HepG2 (cell line): ENCODE data around the gene ING5. TPM values are rescaled to one million over a fixed set of nuclear protein-coding genes. Genes with fewer than 3 reads are reported as not detected.

Source experiments
- IKZF1 ChIP-seq: fragments of 450-650 bp; IDR thresholded peaks from 2 replicates; pipeline ENCODE4 v1.7.1; 2016
- NCOA2 ChIP-seq: sonication (generic); formaldehyde crosslinking; IDR thresholded peaks from 2 replicates; pipeline ENCODE4 v1.8.0; 2022; ENCODE audit warnings: inconsistent platforms
- NCOA5 ChIP-seq: sonication (generic); formaldehyde crosslinking; IDR thresholded peaks from 2 replicates; pipeline ENCODE4 v1.4.0; 2020; ENCODE audit warnings: missing genetic modification reagents
- PAX8 ChIP-seq: sonication (generic); formaldehyde crosslinking; IDR thresholded peaks from 2 replicates; pipeline ENCODE4 v1.8.0; 2022; ENCODE audit warnings: mild to moderate bottlenecking, missing genetic modification reagents, borderline replicate concordance
- YY1 ChIP-seq: IDR thresholded peaks from 2 replicates; pipeline ENCODE4 v1.6.1; 2011; ENCODE audit warnings: low read length, low read depth, moderate library complexity, mild to moderate bottlenecking; ENCODE audit not compliant: insufficient read depth, insufficient replicate concordance
- ZBTB1 ChIP-seq: sonication (generic); formaldehyde crosslinking; IDR thresholded peaks from 2 replicates; pipeline ENCODE4 v1.4.0; 2020; ENCODE audit warnings: missing genetic modification reagents, borderline replicate concordance
- ZFY ChIP-seq: sonication (generic); formaldehyde crosslinking; IDR thresholded peaks from 2 replicates; pipeline ENCODE4 v1.4.0; 2020; ENCODE audit warnings: missing genetic modification reagents
- ZFYVE20 ChIP-seq: sonication (generic); formaldehyde crosslinking; IDR thresholded peaks from 2 replicates; pipeline ENCODE4 v1.8.0; 2023; ENCODE audit warnings: low read depth, mild to moderate bottlenecking, moderate library complexity, missing genetic modification reagents, borderline replicate concordance
- ZNF337 ChIP-seq: sonication (generic); formaldehyde crosslinking; IDR thresholded peaks from 2 replicates; pipeline ENCODE4 v1.5.1; 2020; ENCODE audit warnings: missing genetic modification reagents, low read depth, mild to moderate bottlenecking, borderline replicate concordance
- ZNF367 ChIP-seq: sonication (generic); formaldehyde crosslinking; IDR thresholded peaks from 2 replicates; pipeline ENCODE4 v1.4.0; 2020; ENCODE audit warnings: missing genetic modification reagents, borderline replicate concordance
- ZNF407 ChIP-seq: sonication (generic); formaldehyde crosslinking; IDR thresholded peaks from one replicate; pipeline ENCODE4 v1.5.1; 2020; ENCODE audit warnings: mild to moderate bottlenecking, missing genetic modification reagents; ENCODE audit errors: not compliant biosample characterization
- ZNF609 ChIP-seq: sonication (generic); formaldehyde crosslinking; IDR thresholded peaks from 2 replicates; pipeline ENCODE4 v1.4.0; 2020; ENCODE audit warnings: mild to moderate bottlenecking, missing genetic modification reagents, borderline replicate concordance
- polyA plus RNA-seq, 8 experiments: library from polyadenylated mRNA; depleted of rRNA in 3 of 8; stranded (reverse) in 7 of 8; unstranded in 1 of 8; fragments of >200 nt; fragmentation: Illumina TruSeq in 4 of 8; extraction: Trizol in 4 of 8; gene quantifications; 2 replicates each; pipeline versions ENCODE4 v1.2.1 to v1.2.3, GENCODE V29; 2011 to 2016; ENCODE audit warnings: low read depth in 4 of 8, missing spikeins in 1 of 8, mixed read lengths in 1 of 8; ENCODE audit not compliant: insufficient read depth in 1 of 8
- total RNA-seq, 5 experiments: library from RNA; depleted of rRNA; stranded (reverse); fragments of >200 nt; fragmentation: Illumina TruSeq; extraction: Trizol; gene quantifications; 2 replicates each; pipeline ENCODE4 v1.2.3, GENCODE V29; 2016; ENCODE audit warnings: low read depth in 1 of 5

ING5 gene
- total and polyA plus RNA-seq, 2 of the 13 experiments (the other 11 are each of a cell fraction or from before 2014, with no cell fraction given) = 61.9 to 71.9 TPM

- peak; percentile 62; the same call in 1 of the 2 replicates for TF ChIP-seq ZNF609 (CRISPR knock-in tag)
- TF ChIP-seq ZNF337 (CRISPR knock-in tag) = peak; percentile 83
- TF ChIP-seq ZNF407 = no peak
- no peak for TF ChIP-seq PAX8 (CRISPR knock-in tag)
- no peak; the same call in 1 of the 2 replicates for TF ChIP-seq NCOA5
- peak; percentile 94 for TF ChIP-seq ZFY
- TF ChIP-seq ZBTB1 (CRISPR knock-in tag) = peak; percentile 16; the same call in 1 of the 2 replicates
- no peak for TF ChIP-seq IKZF1
- peak; percentile 20; the same call in 1 of the 2 replicates for TF ChIP-seq ZNF367 (CRISPR knock-in tag)
- peak; percentile 82 for TF ChIP-seq YY1
- no peak; the same call in 1 of the 2 replicates for TF ChIP-seq ZFYVE20
- peak; percentile 77 for TF ChIP-seq NCOA2 (CRISPR knock-in tag)
Measured at GRCh38 chr2:241770185-241770935, 68.5 kb downstream of the ING5 start (continued).
